ENCODE measurements around the gene TMEM115. TPM values are rescaled to one million over a fixed set of nuclear protein-coding genes. Genes with fewer than 3 reads are reported as not detected.

The TMEM115 gene
- polyA plus RNA-seq, 6 donors from 2014 or later: 24.5 to 34.1 (median 31.6) TPM

Other genes with a start within 250 kb of the TMEM115 start
- not detected for gene SEMA3F, start 204.2 kb downstream of the TMEM115 start, polyA plus RNA-seq (ENCODE audit: low read depth in 6 of 6)
- gene GNAT1, start 167.9 kb downstream of the TMEM115 start, polyA plus RNA-seq (ENCODE audit: low read depth in 6 of 6): not detected
- gene SLC38A3, start 154.2 kb downstream of the TMEM115 start, polyA plus RNA-seq (ENCODE audit: low read depth in 6 of 6): not detected
- gene GNAI2, start 123.3 kb downstream of the TMEM115 start, polyA plus RNA-seq (ENCODE audit: low read depth in 6 of 6): 100 to 1,000 TPM; 472 to 669 (median 550) TPM
- gene SEMA3B, start 90.4 kb downstream of the TMEM115 start, polyA plus RNA-seq (ENCODE audit: low read depth in 6 of 6): under 1 TPM in 1 of 6 donors, not detected in 5; 0.13 TPM
- under 1 TPM in 1 of 6 donors, not detected in 5; 0.19 TPM for gene LSMEM2, start 80.4 kb downstream of the TMEM115 start, polyA plus RNA-seq (ENCODE audit: low read depth in 6 of 6)
- gene IFRD2, start 67.1 kb downstream of the TMEM115 start, polyA plus RNA-seq (ENCODE audit: low read depth in 6 of 6): 10 to 100 TPM; 42.7 to 68.3 (median 55.7) TPM
- gene HYAL3, start 60.1 kb downstream of the TMEM115 start, polyA plus RNA-seq (ENCODE audit: low read depth in 6 of 6): 1 to 10 TPM in 4 of 6 donors, under 1 TPM in 1, not detected in 1; 0.93 to 2.8 (median 1.6) TPM
- 10 to 100 TPM in 5 of 6 donors, 1 to 10 TPM in 1; 9.0 to 15.5 (median 11.6) TPM for gene NAA80, start 60.1 kb downstream of the TMEM115 start, polyA plus RNA-seq (ENCODE audit: low read depth in 6 of 6)
- gene HYAL1, start 55.9 kb downstream of the TMEM115 start, polyA plus RNA-seq (ENCODE audit: low read depth in 6 of 6): under 1 TPM in 3 of 6 donors, not detected in 3; 0.12 to 0.32 (median 0.15) TPM
- 1 to 10 TPM in 4 of 6 donors, under 1 TPM in 1, not detected in 1; 0.59 to 5.9 (median 3.4) TPM for gene HYAL2, start 36.8 kb downstream of the TMEM115 start, polyA plus RNA-seq (ENCODE audit: low read depth in 6 of 6)
- 10 to 100 TPM; 39.2 to 60.2 (median 46.3) TPM for gene TUSC2, start 31.3 kb downstream of the TMEM115 start, polyA plus RNA-seq (ENCODE audit: low read depth in 6 of 6)
- 100 to 1,000 TPM in 2 of 6 donors, 10 to 100 TPM in 4; 71.9 to 147 (median 89.9) TPM for gene RASSF1, start 18.7 kb downstream of the TMEM115 start, polyA plus RNA-seq (ENCODE audit: low read depth in 6 of 6)
- under 1 TPM in 1 of 6 donors, not detected in 5; 0.53 TPM for gene ZMYND10, start 13.8 kb downstream of the TMEM115 start, polyA plus RNA-seq (ENCODE audit: low read depth in 6 of 6)
- gene NPRL2, start 8.7 kb downstream of the TMEM115 start, polyA plus RNA-seq (ENCODE audit: low read depth in 6 of 6): 10 to 100 TPM; 17.9 to 31.8 (median 23.7) TPM
- 10 to 100 TPM; 55.4 to 75.9 (median 65.2) TPM for gene CYB561D2, start 8.7 kb downstream of the TMEM115 start, polyA plus RNA-seq (ENCODE audit: low read depth in 6 of 6)
- gene CACNA2D2, start 144.1 kb upstream of the TMEM115 start, polyA plus RNA-seq (ENCODE audit: low read depth in 6 of 6): under 1 TPM in 3 of 6 donors, not detected in 3; 0.17 to 0.24 (median 0.18) TPM
- gene C3orf18, start 208.2 kb upstream of the TMEM115 start, polyA plus RNA-seq (ENCODE audit: low read depth in 6 of 6): 10 to 100 TPM in 2 of 6 donors, 1 to 10 TPM in 4; 3.6 to 11.3 (median 6.4) TPM
- 10 to 100 TPM; 18.2 to 44.6 (median 32.8) TPM for gene HEMK1, start 210.0 kb upstream of the TMEM115 start, polyA plus RNA-seq (ENCODE audit: low read depth in 6 of 6)